Measurements from ENCODE around the gene NAA38. TPM values are rescaled to one million over a fixed set of nuclear protein-coding genes. Genes with fewer than 3 reads are reported as not detected.
A peak's percentile ranks its signal among the peaks of the same experiment; 100 is the strongest.

The NAA38 gene
- total RNA-seq, 2 donors from 2014 or later: 59.5 to 133 TPM

GRCh38 chr17:7894226-7894625, 36.9 kb upstream of the NAA38 start:
- Histone ChIP-seq H3K4me3 (no peak overlapping the region), H3K27me3 (no peaks in the 10 kb centered on the region), H3K4me1 (peaks cover 7% of the 10 kb centered on the region), H3K36me3 (peaks cover 17% of the 10 kb centered on the region), H3K27ac (no peak overlapping the region), H3K9me3 (no peaks in the 10 kb centered on the region), H3K9ac (ENCODE audit: low read depth in 2 of 2, low read length in 2 of 2) (no peak overlapping the region)
- TF ChIP-seq CTCF (IDR thresholded peaks at IDR 0.05): no peak
- intact Hi-C loops (cut with DNase I): loop anchor here (2.0 kb wide), 1 partner anchor 63 kb away; no protein-coding TSS in a partner anchor
- no peak for DNase-seq

GRCh38 chr17:7893187-7893880, 36.0 kb upstream of the NAA38 start:
- peaks cover 17% of the 10 kb centered on the region for H3K36me3 ChIP-seq
- no peaks in the 10 kb centered on the region for H3K27me3 ChIP-seq
- H3K9me3 ChIP-seq: no peaks in the 10 kb centered on the region
- intact Hi-C loops (cut with DNase I): no loop called here
- no peak for TF ChIP-seq CTCF (IDR thresholded peaks at IDR 0.05)
- no peak for DNase-seq
- no peak overlapping the region for H3K27ac ChIP-seq
- peaks cover 12% of the 10 kb centered on the region for H3K4me1 ChIP-seq
- H3K4me3 ChIP-seq: no peak overlapping the region
- no peak overlapping the region for H3K9ac ChIP-seq (ENCODE audit: low read depth in 2 of 2, low read length in 2 of 2)

GRCh38 chr17:7889166-7889955, 32.0 kb upstream of the NAA38 start:
- Histone ChIP-seq H3K27ac (peak overlapping the region; percentile 99), H3K36me3 (peaks cover 17% of the 10 kb centered on the region), H3K27me3 (no peaks in the 10 kb centered on the region), H3K9ac (ENCODE audit: low read depth in 2 of 2, low read length in 2 of 2) (peak overlapping the region; percentile 24 to 97), H3K4me1 (peaks cover 23% of the 10 kb centered on the region), H3K4me3 (no peak overlapping the region), H3K9me3 (no peaks in the 10 kb centered on the region)
- peak; percentile 49 for TF ChIP-seq CTCF (IDR thresholded peaks at IDR 0.05)
- peak; percentile 98 for DNase-seq
- intact Hi-C loops (cut with DNase I): no loop called here

GRCh38 chr17:7888184-7888920, 31.0 kb upstream of the NAA38 start, which contains the start of gene CHD3:
TSS of gene CHD3 (plus strand) at chr17:7888789. CDS start at chr17:7889001, 212 bp downstream.
- intact Hi-C loops (cut with DNase I): no loop called here
- peak within 1 kb of the TSS; percentile 65 to 97 for H3K9ac ChIP-seq (ENCODE audit: low read depth in 2 of 2, low read length in 2 of 2)
- no peaks in the 10 kb centered on the region for H3K27me3 ChIP-seq
- TF ChIP-seq CTCF (IDR thresholded peaks at IDR 0.05): no peak
- H3K27ac ChIP-seq: peak within 1 kb of the TSS; percentile 99
- H3K4me1 ChIP-seq: peaks cover 23% of the 10 kb centered on the region
- H3K4me3 ChIP-seq: peak within 1 kb of the TSS; percentile 86
- peak; percentile 65 for DNase-seq
- peaks cover 12% of the 10 kb centered on the region for H3K36me3 ChIP-seq
- no peaks in the 10 kb centered on the region for H3K9me3 ChIP-seq

- intact Hi-C loops (cut with DNase I): no loop called here
- H3K9me3 ChIP-seq: no peaks in the 10 kb centered on the region
- peaks cover 7% of the 10 kb centered on the region for H3K36me3 ChIP-seq
- H3K4me3 ChIP-seq: peak overlapping the region; percentile 86
- H3K9ac ChIP-seq (ENCODE audit: low read depth in 2 of 2, low read length in 2 of 2): peak overlapping the region; percentile 65 to 97
- TF ChIP-seq CTCF (IDR thresholded peaks at IDR 0.05): no peak
- DNase-seq: peak; percentile 95
- H3K27ac ChIP-seq: peak overlapping the region; percentile 99
- H3K4me1 ChIP-seq: peaks cover 23% of the 10 kb centered on the region
- no peaks in the 10 kb centered on the region for H3K27me3 ChIP-seq
Observed at GRCh38 chr17:7887482-7888183, 30.3 kb upstream of the NAA38 start.
